ENCODE results near the gene COL1A2. TPM values are rescaled to one million over a fixed set of nuclear protein-coding genes. Genes with fewer than 3 reads are reported as not detected.

The COL1A2 gene
- total and polyA plus RNA-seq, 2 donors (not counting 1 experiment from before 2014, with no cell fraction given), result 2,400 to 3,638 TPM

DNA sequence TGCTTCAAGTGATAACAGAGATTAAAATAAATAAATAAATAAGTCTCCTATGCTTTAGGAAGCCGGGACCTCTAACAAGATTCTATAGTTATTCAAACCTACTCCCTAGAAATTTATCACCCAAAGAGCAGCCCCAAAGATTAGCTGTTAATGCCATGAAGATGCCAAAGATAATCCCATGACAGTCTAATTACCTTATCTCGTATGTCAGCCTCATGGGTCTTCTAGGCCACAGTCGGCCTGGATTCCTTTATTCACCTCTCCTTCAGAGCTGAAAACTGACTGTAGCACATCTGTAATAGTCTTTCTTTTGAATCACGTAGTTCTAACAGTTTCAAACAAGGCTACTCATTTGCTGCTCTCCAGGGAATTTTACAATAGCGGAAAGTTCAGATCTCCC, 24.2 kb downstream of the COL1A2 start:
- Histone ChIP-seq H3K4me1 (ENCODE audit: control insufficient read depth, extremely low read depth, insufficient read depth, low read length) (peaks cover 27% of the 10 kb centered on the region), H3K27ac (ENCODE audit: insufficient read depth, low read length) (peak overlapping the region; percentile 36), H3K9ac (ENCODE audit: insufficient read depth, low read length) (no peak overlapping the region), H3K9me3 (ENCODE audit: control insufficient read depth, insufficient read depth, low read depth, low read length) (no peaks in the 10 kb centered on the region), H3K79me2 (ENCODE audit: control insufficient read depth, insufficient read depth, low read length) (peaks cover 44% of the 10 kb centered on the region), H3K4me2 (ENCODE audit: extremely low read depth, insufficient read depth, low read length) (no peak overlapping the region), H3K36me3 (ENCODE audit: control insufficient read depth, insufficient read depth, low read length) (peaks cover 36% of the 10 kb centered on the region), H3K27me3 (ENCODE audit: control insufficient read depth, insufficient read depth, low read length) (no peaks in the 10 kb centered on the region), H2AFZ (ENCODE audit: low read length) (no peak overlapping the region), H3K4me3 (replicated peaks in 1 of 4; ENCODE audit: control extremely low read depth in 1 of 4, insufficient read depth in 1 of 4, low read depth in 3 of 4, low read length in 4 of 4) (no peak overlapping the region), H4K20me1 (ENCODE audit: control insufficient read depth, extremely low read depth, insufficient read depth, low read length) (peaks cover 1% of the 10 kb centered on the region)
- TF ChIP-seq, protein P1, sequence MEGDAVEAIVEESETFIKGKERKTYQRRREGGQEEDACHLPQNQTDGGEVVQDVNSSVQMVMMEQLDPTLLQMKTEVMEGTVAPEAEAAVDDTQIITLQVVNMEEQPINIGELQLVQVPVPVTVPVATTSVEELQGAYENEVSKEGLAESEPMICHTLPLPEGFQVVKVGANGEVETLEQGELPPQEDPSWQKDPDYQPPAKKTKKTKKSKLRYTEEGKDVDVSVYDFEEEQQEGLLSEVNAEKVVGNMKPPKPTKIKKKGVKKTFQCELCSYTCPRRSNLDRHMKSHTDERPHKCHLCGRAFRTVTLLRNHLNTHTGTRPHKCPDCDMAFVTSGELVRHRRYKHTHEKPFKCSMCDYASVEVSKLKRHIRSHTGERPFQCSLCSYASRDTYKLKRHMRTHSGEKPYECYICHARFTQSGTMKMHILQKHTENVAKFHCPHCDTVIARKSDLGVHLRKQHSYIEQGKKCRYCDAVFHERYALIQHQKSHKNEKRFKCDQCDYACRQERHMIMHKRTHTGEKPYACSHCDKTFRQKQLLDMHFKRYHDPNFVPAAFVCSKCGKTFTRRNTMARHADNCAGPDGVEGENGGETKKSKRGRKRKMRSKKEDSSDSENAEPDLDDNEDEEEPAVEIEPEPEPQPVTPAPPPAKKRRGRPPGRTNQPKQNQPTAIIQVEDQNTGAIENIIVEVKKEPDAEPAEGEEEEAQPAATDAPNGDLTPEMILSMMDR (conservative IDR thresholded peaks at IDR 0.05 in 1 of 2, IDR thresholded peaks at IDR 0.05 in 1 of 2; ENCODE audit: low read depth in 1 of 2, low read length in 2 of 2), result no peak
- TF ChIP-seq EZH2 (IDR thresholded peaks at IDR 0.05; ENCODE audit: low read length, missing control alignments), result no peak
- DNase-seq (ENCODE audit: low read depth in 2 of 2), result no peak

DNA sequence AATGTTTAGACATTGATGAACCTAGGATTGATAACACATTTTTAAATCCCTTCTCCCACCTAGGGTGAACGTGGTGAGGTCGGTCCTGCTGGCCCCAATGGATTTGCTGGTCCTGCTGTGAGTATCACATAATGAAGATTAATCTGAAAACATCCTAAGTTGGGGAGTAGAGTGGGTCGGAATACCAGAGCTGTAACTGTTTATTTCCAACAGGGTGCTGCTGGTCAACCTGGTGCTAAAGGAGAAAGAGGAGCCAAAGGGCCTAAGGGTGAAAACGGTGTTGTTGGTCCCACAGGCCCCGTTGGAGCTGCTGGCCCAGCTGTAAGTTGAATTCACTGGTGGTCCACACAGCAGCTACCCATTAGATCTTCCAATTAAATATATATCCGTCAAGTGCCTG, 25.6 kb downstream of the COL1A2 start:
- Histone ChIP-seq H3K27ac (ENCODE audit: insufficient read depth, low read length) (peak overlapping the region; percentile 36), H4K20me1 (ENCODE audit: control insufficient read depth, extremely low read depth, insufficient read depth, low read length) (peaks cover 1% of the 10 kb centered on the region), H3K4me2 (ENCODE audit: extremely low read depth, insufficient read depth, low read length) (no peak overlapping the region), H3K36me3 (ENCODE audit: control insufficient read depth, insufficient read depth, low read length) (peaks cover 46% of the 10 kb centered on the region), H2AFZ (ENCODE audit: low read length) (no peak overlapping the region), H3K9ac (ENCODE audit: insufficient read depth, low read length) (no peak overlapping the region), H3K79me2 (ENCODE audit: control insufficient read depth, insufficient read depth, low read length) (peaks cover 43% of the 10 kb centered on the region), H3K4me1 (ENCODE audit: control insufficient read depth, extremely low read depth, insufficient read depth, low read length) (peaks cover 27% of the 10 kb centered on the region), H3K4me3 (replicated peaks in 1 of 4; ENCODE audit: control extremely low read depth in 1 of 4, insufficient read depth in 1 of 4, low read depth in 3 of 4, low read length in 4 of 4) (no peak overlapping the region), H3K27me3 (ENCODE audit: control insufficient read depth, insufficient read depth, low read length) (no peaks in the 10 kb centered on the region), H3K9me3 (ENCODE audit: control insufficient read depth, insufficient read depth, low read depth, low read length) (no peaks in the 10 kb centered on the region)
- no peak for DNase-seq (ENCODE audit: low read depth in 2 of 2)
- TF ChIP-seq, protein P1 (conservative IDR thresholded peaks at IDR 0.05 in 1 of 2, IDR thresholded peaks at IDR 0.05 in 1 of 2; ENCODE audit: low read depth in 1 of 2, low read length in 2 of 2), result no peak
- no peak for TF ChIP-seq EZH2 (IDR thresholded peaks at IDR 0.05; ENCODE audit: low read length, missing control alignments)

DNA sequence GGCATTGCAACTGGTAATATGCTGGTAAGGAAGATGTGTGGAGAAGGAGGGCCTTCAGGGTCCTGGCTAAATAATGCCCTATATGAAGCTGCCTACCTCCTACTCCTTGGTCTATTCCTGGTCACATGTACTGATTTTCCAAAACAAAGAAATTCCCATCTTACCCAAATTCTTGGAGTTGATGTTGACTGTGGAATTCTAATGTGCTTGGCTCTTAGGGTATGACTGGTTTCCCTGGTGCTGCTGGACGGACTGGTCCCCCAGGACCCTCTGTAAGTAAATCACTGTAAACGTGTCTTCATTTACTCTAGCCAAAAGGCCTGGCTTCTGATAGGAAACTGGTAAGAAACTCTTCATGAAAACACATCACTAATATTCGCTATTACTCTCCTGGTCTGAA, 27.0 kb downstream of the COL1A2 start:
- H3K9ac ChIP-seq (ENCODE audit: insufficient read depth, low read length), result no peak overlapping the region
- DNase-seq (ENCODE audit: low read depth in 2 of 2), result no peak
- H3K36me3 ChIP-seq (ENCODE audit: control insufficient read depth, insufficient read depth, low read length), result peaks cover 54% of the 10 kb centered on the region
- H3K4me3 ChIP-seq (replicated peaks in 1 of 4; ENCODE audit: control extremely low read depth in 1 of 4, insufficient read depth in 1 of 4, low read depth in 3 of 4, low read length in 4 of 4), result no peak overlapping the region
- H2AFZ ChIP-seq (ENCODE audit: low read length), result no peak overlapping the region
- H3K4me1 ChIP-seq (ENCODE audit: control insufficient read depth, extremely low read depth, insufficient read depth, low read length), result peaks cover 25% of the 10 kb centered on the region
- TF ChIP-seq, protein P1 (conservative IDR thresholded peaks at IDR 0.05 in 1 of 2, IDR thresholded peaks at IDR 0.05 in 1 of 2; ENCODE audit: low read depth in 1 of 2, low read length in 2 of 2), result no peak
- no peak for TF ChIP-seq EZH2 (IDR thresholded peaks at IDR 0.05; ENCODE audit: low read length, missing control alignments)
- no peaks in the 10 kb centered on the region for H4K20me1 ChIP-seq (ENCODE audit: control insufficient read depth, extremely low read depth, insufficient read depth, low read length)
- no peak overlapping the region for H3K4me2 ChIP-seq (ENCODE audit: extremely low read depth, insufficient read depth, low read length)
- H3K79me2 ChIP-seq (ENCODE audit: control insufficient read depth, insufficient read depth, low read length), result peaks cover 35% of the 10 kb centered on the region
- H3K27me3 ChIP-seq (ENCODE audit: control insufficient read depth, insufficient read depth, low read length), result no peaks in the 10 kb centered on the region
- H3K27ac ChIP-seq (ENCODE audit: insufficient read depth, low read length), result peak overlapping the region; percentile 8
- H3K9me3 ChIP-seq (ENCODE audit: control insufficient read depth, insufficient read depth, low read depth, low read length), result no peaks in the 10 kb centered on the region

All from fibroblast of lung (primary cell).